ENCODE data around the gene MKNK2. TPM values are rescaled to one million over a fixed set of nuclear protein-coding genes. Genes with fewer than 3 reads are reported as not detected.

Gene MKNK2
- total RNA-seq, 2 donors from 2014 or later: 90.3 to 107 TPM

DNA sequence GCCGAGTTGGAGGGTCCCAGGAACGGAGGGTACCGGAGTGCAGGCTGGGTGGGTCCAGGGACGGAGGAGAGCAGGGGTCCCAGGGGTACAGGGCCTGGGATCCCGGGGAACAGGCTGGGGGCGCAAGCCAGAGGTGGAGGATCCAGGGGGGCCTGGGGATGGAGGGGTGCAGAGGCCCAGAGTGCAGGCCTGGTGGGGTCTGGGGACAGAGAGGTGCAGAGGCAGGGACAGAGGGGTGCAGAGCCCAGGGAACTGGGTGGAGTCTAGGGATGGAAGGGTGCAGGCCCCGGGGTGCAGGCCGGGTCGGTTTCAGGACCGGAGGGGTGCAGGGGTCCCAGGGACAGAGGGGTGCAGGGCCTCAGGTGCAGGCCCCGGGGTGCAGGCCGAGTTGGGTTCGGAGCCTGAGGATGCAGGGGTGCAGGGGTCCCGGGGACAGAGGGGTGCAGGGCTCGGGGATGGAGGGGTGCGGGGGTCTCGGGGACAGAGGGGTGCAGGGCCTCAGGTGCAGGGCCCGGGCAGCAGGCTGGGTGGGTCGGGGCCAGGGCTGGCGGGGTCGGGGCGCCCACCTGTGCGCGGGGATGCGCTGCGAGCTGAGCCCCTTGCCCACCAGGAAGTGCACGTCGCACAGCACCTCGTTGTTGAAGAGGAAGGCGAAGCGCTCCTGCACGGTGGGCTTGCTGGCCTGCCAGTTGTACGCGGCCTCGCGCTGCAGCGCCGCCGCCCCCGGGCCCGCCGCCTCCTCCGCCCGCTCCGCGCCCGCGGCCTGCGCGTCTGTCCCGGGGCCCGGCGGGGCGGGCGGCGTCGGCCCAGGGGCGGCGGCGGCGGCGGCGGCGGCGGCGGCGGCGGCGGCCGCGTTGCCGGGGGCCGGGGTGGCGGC is 36.1 kb downstream of the MKNK2 start:
- no peaks in the 10 kb centered on the region for H3K9me3 ChIP-seq
- no peaks in the 10 kb centered on the region for H3K36me3 ChIP-seq
- H3K27ac ChIP-seq: peak overlapping the region in 1 of 2 donors; percentile 66
- peak overlapping the region; percentile 46 to 68 for H3K4me3 ChIP-seq
- DNase-seq (ENCODE audit: low spot score): no peak
- no peaks in the 10 kb centered on the region for H3K27me3 ChIP-seq
- peaks cover 0 to 27% of the 10 kb centered on the region in 2 donors for H3K4me1 ChIP-seq
- TF ChIP-seq, protein P1, sequence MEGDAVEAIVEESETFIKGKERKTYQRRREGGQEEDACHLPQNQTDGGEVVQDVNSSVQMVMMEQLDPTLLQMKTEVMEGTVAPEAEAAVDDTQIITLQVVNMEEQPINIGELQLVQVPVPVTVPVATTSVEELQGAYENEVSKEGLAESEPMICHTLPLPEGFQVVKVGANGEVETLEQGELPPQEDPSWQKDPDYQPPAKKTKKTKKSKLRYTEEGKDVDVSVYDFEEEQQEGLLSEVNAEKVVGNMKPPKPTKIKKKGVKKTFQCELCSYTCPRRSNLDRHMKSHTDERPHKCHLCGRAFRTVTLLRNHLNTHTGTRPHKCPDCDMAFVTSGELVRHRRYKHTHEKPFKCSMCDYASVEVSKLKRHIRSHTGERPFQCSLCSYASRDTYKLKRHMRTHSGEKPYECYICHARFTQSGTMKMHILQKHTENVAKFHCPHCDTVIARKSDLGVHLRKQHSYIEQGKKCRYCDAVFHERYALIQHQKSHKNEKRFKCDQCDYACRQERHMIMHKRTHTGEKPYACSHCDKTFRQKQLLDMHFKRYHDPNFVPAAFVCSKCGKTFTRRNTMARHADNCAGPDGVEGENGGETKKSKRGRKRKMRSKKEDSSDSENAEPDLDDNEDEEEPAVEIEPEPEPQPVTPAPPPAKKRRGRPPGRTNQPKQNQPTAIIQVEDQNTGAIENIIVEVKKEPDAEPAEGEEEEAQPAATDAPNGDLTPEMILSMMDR (IDR thresholded peaks at IDR 0.05): no peak

DNA sequence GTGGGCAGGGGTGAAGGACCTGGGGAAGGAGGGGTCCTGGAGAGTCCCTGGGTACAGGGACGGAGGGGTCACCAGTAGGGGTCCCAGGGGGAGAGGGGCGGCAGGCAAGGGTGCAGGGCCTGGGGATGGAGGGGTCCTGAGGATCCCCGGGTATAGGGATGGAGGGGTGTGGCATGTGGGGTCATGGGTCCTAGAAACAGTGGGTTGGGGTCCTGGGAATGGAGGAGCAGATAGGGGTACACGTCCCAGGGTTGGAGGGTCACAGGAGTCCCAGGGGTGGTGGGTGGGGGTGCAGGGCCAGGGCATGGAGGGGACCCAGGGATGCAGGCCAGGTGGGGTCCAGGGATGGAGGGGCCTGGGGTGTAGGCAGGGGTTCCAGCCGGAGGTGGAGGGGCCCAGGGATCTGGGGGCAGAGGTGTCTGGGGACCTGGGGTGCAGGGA is 36.9 kb downstream of the MKNK2 start:
- TF ChIP-seq, protein P1 (IDR thresholded peaks at IDR 0.05): no peak
- H3K27me3 ChIP-seq: no peaks in the 10 kb centered on the region
- no peak overlapping the region for H3K27ac ChIP-seq
- H3K4me3 ChIP-seq: peak overlapping the region in 1 of 2 donors; percentile 68
- peaks cover 0 to 24% of the 10 kb centered on the region in 2 donors for H3K4me1 ChIP-seq
- no peaks in the 10 kb centered on the region for H3K9me3 ChIP-seq
- H3K36me3 ChIP-seq: no peaks in the 10 kb centered on the region
- DNase-seq (ENCODE audit: low spot score): no peak

- H3K36me3 ChIP-seq: no peaks in the 10 kb centered on the region
- no peak overlapping the region for H3K4me3 ChIP-seq
- TF ChIP-seq, protein P1 (IDR thresholded peaks at IDR 0.05): no peak
- no peak for DNase-seq (ENCODE audit: low spot score)
- no peaks in the 10 kb centered on the region for H3K9me3 ChIP-seq
- no peak overlapping the region for H3K27ac ChIP-seq
- H3K4me1 ChIP-seq: peaks cover 0 to 24% of the 10 kb centered on the region in 2 donors
- H3K27me3 ChIP-seq: no peaks in the 10 kb centered on the region
These were observed 37.4 kb downstream of the MKNK2 start for GRCh38 chr19:2013683-2013961.

DNA sequence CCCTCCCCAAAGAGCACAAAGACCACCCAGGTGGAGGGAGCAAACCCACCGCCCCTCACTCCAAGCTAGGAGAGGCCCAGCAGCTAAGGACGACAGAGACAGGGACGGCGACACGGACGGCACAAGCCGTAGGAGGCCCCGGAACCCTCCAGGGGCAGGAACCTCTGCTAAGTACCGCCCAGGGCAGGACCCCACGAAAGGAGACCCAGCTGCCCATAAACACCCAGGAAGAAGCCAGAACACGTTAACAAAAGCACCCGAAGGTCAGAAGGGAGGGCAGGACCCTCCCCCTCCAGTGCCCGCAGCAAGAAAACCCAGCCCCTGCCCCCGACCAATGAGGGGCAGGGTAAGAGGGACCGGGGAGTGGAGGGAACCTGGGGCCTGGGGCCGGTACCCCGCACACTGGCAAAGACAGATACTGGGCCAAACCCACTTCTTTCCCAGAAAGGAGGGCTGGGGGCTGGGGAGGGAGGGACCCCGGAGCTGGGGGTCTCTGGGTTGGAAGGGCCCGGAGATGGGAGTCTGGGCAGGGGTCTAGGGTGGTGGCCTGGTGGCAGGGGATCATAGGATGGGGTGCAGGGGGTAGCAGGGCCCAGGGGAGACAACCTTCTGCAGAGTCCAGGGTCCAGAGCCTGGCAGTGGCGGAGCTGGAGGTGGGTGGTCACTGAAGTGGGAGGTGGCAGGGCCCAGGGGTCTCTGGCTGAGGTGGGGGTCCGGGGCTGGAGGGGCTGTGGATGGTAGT is 37.9 kb downstream of the MKNK2 start:
- TF ChIP-seq, protein P1 (IDR thresholded peaks at IDR 0.05): no peak
- no peak for DNase-seq (ENCODE audit: low spot score)
- no peak overlapping the region for H3K27ac ChIP-seq
- H3K4me1 ChIP-seq: peaks cover 0 to 24% of the 10 kb centered on the region in 2 donors
- H3K4me3 ChIP-seq: no peak overlapping the region
- H3K9me3 ChIP-seq: no peaks in the 10 kb centered on the region
- H3K36me3 ChIP-seq: no peaks in the 10 kb centered on the region
- no peaks in the 10 kb centered on the region for H3K27me3 ChIP-seq

DNA sequence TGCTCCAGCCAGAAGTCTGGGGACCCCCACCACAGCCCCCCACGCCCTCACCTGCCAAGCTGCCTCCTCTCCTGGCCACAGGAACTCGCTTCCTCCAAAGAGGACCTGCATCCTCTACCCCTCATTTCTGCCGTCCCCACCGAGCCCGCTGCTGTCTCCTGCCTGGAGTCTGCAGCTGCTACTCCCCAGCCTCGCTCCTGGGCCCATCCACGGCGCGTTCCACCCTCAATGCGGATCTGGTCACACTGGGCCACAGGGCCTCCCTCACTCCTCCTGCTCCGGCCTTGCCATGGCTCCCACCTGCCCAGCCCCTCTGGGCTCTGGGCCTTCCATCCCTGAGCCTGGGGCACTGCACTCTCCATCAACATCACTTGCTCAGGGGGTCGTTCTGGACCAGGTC is 39.9 kb downstream of the MKNK2 start:
- no peak overlapping the region for H3K27ac ChIP-seq
- no peaks in the 10 kb centered on the region for H3K36me3 ChIP-seq
- H3K9me3 ChIP-seq: no peaks in the 10 kb centered on the region
- H3K27me3 ChIP-seq: no peaks in the 10 kb centered on the region
- no peak overlapping the region for H3K4me3 ChIP-seq
- H3K4me1 ChIP-seq: peaks cover 0 to 20% of the 10 kb centered on the region in 2 donors
- TF ChIP-seq, protein P1 (IDR thresholded peaks at IDR 0.05): no peak
- DNase-seq (ENCODE audit: low spot score): no peak
